ENCODE measurements around the gene IFT81.
"Not testable (repeated sequence)": the region's sequence is repeated elsewhere in the genome, so short reads cannot be mapped to it uniquely, and the experiment has no call there.

Gene IFT81

DNA sequence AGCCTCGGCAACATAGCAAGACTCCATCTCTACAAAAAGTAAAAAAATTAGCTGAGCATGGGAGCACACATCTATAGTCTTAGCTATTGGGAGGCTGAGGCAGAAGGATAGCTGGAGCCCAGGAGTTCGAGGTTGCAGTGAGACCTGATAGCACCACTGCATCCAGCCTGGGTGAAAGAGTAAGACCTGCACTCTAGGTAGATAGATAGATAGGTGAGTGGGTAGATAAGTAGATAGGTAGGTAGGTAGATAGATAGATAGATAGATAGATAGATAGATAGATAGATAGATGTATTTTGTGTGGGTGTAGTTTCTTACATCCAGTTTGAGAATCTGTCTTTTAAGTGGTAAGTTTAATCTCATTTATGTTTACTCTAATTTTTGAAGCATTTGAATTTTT lies 72.8 kb downstream of the IFT81 start:
- DNase-seq (ENCODE audit: low read depth, low spot score): no peak
- Histone ChIP-seq H3K9me3 (ENCODE audit: insufficient read depth, low read length) (peaks cover 15% of the 10 kb centered on the region), H3K4me1 (ENCODE audit: insufficient read depth, insufficient read length) (no peaks in the 10 kb centered on the region), H3K9ac (ENCODE audit: insufficient read length, low read depth) (no peak overlapping the region), H3K36me3 (ENCODE audit: insufficient read depth, insufficient read length, low read length) (peaks cover 22% of the 10 kb centered on the region), H3K27me3 (ENCODE audit: insufficient read depth, insufficient read length) (no peaks in the 10 kb centered on the region), H3K4me3 (ENCODE audit: insufficient read length, low read depth) (no peak overlapping the region)
- TF ChIP-seq YY1 (IDR thresholded peaks at IDR 0.05; ENCODE audit: insufficient read depth, insufficient read length): no peak
- TF ChIP-seq ZNF274 (IDR thresholded peaks at IDR 0.05; ENCODE audit: low read depth, low read length): no peak
- TF ChIP-seq SUZ12 (IDR thresholded peaks at IDR 0.05; ENCODE audit: extremely low read depth, insufficient read depth, insufficient read length): no peak

GRCh38 chr12:110198386-110198785 lies 74.2 kb downstream of the IFT81 start:
- Histone ChIP-seq H3K4me3 (ENCODE audit: insufficient read length, low read depth) (no peak overlapping the region), H3K9me3 (ENCODE audit: insufficient read depth, low read length) (peaks cover 7% of the 10 kb centered on the region), H3K27me3 (ENCODE audit: insufficient read depth, insufficient read length) (no peaks in the 10 kb centered on the region), H3K36me3 (ENCODE audit: insufficient read depth, insufficient read length, low read length) (peaks cover 8% of the 10 kb centered on the region), H3K4me1 (ENCODE audit: insufficient read depth, insufficient read length) (no peaks in the 10 kb centered on the region), H3K9ac (ENCODE audit: insufficient read length, low read depth) (no peak overlapping the region)
- no peak for DNase-seq (ENCODE audit: low read depth, low spot score)
- no peak for TF ChIP-seq YY1 (IDR thresholded peaks at IDR 0.05; ENCODE audit: insufficient read depth, insufficient read length)
- no peak for TF ChIP-seq SUZ12 (IDR thresholded peaks at IDR 0.05; ENCODE audit: extremely low read depth, insufficient read depth, insufficient read length)
- TF ChIP-seq ZNF274 (IDR thresholded peaks at IDR 0.05; ENCODE audit: low read depth, low read length): no peak

DNA sequence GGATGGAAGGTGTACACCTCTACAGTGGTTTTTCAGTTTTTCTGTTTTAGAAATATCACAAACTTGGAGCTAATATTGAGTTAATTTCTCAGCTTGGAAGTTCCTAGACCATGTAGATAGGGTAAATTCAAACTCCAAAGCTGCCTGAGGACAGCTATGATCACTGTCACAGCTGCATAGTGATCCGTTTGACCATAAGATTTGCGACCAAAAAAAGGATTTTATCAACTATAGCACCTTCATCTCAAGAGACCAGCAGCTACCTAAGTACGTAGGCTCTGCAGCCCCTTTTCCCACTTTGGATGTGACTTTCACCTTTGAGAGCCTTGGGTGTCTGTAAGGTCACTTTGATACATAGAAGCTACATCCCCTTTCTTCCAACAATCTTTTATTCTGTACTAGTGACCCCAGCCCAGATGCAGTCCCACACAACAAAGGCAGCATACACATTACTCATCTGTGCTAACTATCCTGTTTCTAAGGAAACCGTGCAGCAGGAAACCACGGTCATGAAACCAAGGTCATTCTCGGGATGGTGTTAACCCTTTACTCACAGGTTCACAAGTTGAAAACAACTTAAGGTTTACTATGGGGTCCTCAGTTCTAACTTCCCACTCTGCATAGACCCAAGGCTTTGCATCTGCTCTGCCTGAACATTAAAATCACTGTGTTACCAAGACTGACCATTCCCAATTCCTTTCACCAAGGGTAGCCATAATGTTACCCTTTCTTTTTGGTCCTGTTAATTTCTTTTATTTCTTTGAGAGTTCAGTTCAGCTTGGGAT lies 75.4 kb downstream of the IFT81 start:
- H3K4me3 ChIP-seq (ENCODE audit: insufficient read length, low read depth): no peak overlapping the region
- H3K4me1 ChIP-seq (ENCODE audit: insufficient read depth, insufficient read length): no peaks in the 10 kb centered on the region
- H3K9ac ChIP-seq (ENCODE audit: insufficient read length, low read depth): no peak overlapping the region
- TF ChIP-seq SUZ12 (IDR thresholded peaks at IDR 0.05; ENCODE audit: extremely low read depth, insufficient read depth, insufficient read length) (no peak), YY1 (IDR thresholded peaks at IDR 0.05; ENCODE audit: insufficient read depth, insufficient read length) (no peak), ZNF274 (IDR thresholded peaks at IDR 0.05; ENCODE audit: low read depth, low read length) (no peak)
- no peaks in the 10 kb centered on the region for H3K9me3 ChIP-seq (ENCODE audit: insufficient read depth, low read length)
- no peaks in the 10 kb centered on the region for H3K27me3 ChIP-seq (ENCODE audit: insufficient read depth, insufficient read length)
- DNase-seq (ENCODE audit: low read depth, low spot score): peak; percentile 40
- peaks cover 10% of the 10 kb centered on the region for H3K36me3 ChIP-seq (ENCODE audit: insufficient read depth, insufficient read length, low read length)

GRCh38 chr12:110200124-110200417 lies 75.9 kb downstream of the IFT81 start:
- Histone ChIP-seq H3K9me3 (ENCODE audit: insufficient read depth, low read length) (no peaks in the 10 kb centered on the region), H3K36me3 (ENCODE audit: insufficient read depth, insufficient read length, low read length) (peaks cover 14% of the 10 kb centered on the region), H3K4me1 (ENCODE audit: insufficient read depth, insufficient read length) (no peaks in the 10 kb centered on the region), H3K4me3 (ENCODE audit: insufficient read length, low read depth) (no peak overlapping the region), H3K27me3 (ENCODE audit: insufficient read depth, insufficient read length) (no peaks in the 10 kb centered on the region), H3K9ac (ENCODE audit: insufficient read length, low read depth) (no peak overlapping the region)
- DNase-seq (ENCODE audit: low read depth, low spot score): no peak
- TF ChIP-seq ZNF274 (IDR thresholded peaks at IDR 0.05; ENCODE audit: low read depth, low read length): no peak
- no peak for TF ChIP-seq YY1 (IDR thresholded peaks at IDR 0.05; ENCODE audit: insufficient read depth, insufficient read length)
- no peak for TF ChIP-seq SUZ12 (IDR thresholded peaks at IDR 0.05; ENCODE audit: extremely low read depth, insufficient read depth, insufficient read length)

- Histone ChIP-seq H3K4me3 (ENCODE audit: insufficient read length, low read depth) (no peak overlapping the region), H3K4me1 (ENCODE audit: insufficient read depth, insufficient read length) (no peaks in the 10 kb centered on the region), H3K9me3 (ENCODE audit: insufficient read depth, low read length) (no peaks in the 10 kb centered on the region), H3K27me3 (ENCODE audit: insufficient read depth, insufficient read length) (no peaks in the 10 kb centered on the region), H3K36me3 (ENCODE audit: insufficient read depth, insufficient read length, low read length) (peaks cover 24% of the 10 kb centered on the region), H3K9ac (ENCODE audit: insufficient read length, low read depth) (no peak overlapping the region)
- DNase-seq (ENCODE audit: low read depth, low spot score): no peak
- TF ChIP-seq ZNF274 (IDR thresholded peaks at IDR 0.05; ENCODE audit: low read depth, low read length) (no peak), SUZ12 (IDR thresholded peaks at IDR 0.05; ENCODE audit: extremely low read depth, insufficient read depth, insufficient read length) (no peak), YY1 (IDR thresholded peaks at IDR 0.05; ENCODE audit: insufficient read depth, insufficient read length) (no peak)
These were observed 77.8 kb downstream of the IFT81 start for GRCh38 chr12:110201995-110202394.

- Histone ChIP-seq H3K27me3 (ENCODE audit: insufficient read depth, insufficient read length) (no peaks in the 10 kb centered on the region), H3K4me3 (ENCODE audit: insufficient read length, low read depth) (no peak overlapping the region), H3K9me3 (ENCODE audit: insufficient read depth, low read length) (no peaks in the 10 kb centered on the region), H3K9ac (ENCODE audit: insufficient read length, low read depth) (no peak overlapping the region), H3K4me1 (ENCODE audit: insufficient read depth, insufficient read length) (no peaks in the 10 kb centered on the region), H3K36me3 (ENCODE audit: insufficient read depth, insufficient read length, low read length) (peaks cover 24% of the 10 kb centered on the region)
- TF ChIP-seq YY1 (IDR thresholded peaks at IDR 0.05; ENCODE audit: insufficient read depth, insufficient read length) (no peak), SUZ12 (IDR thresholded peaks at IDR 0.05; ENCODE audit: extremely low read depth, insufficient read depth, insufficient read length) (no peak), ZNF274 (IDR thresholded peaks at IDR 0.05; ENCODE audit: low read depth, low read length) (no peak)
- DNase-seq (ENCODE audit: low read depth, low spot score): no peak
These were observed 79.4 kb downstream of the IFT81 start for GRCh38 chr12:110203546-110203945.

- no peaks in the 10 kb centered on the region for H3K27me3 ChIP-seq (ENCODE audit: insufficient read depth, insufficient read length)
- DNase-seq (ENCODE audit: low read depth, low spot score): no peak
- no peaks in the 10 kb centered on the region for H3K9me3 ChIP-seq (ENCODE audit: insufficient read depth, low read length)
- no peak overlapping the region for H3K4me3 ChIP-seq (ENCODE audit: insufficient read length, low read depth)
- H3K36me3 ChIP-seq (ENCODE audit: insufficient read depth, insufficient read length, low read length): peaks cover 24% of the 10 kb centered on the region
- TF ChIP-seq ZNF274 (IDR thresholded peaks at IDR 0.05; ENCODE audit: low read depth, low read length) (no peak), YY1 (IDR thresholded peaks at IDR 0.05; ENCODE audit: insufficient read depth, insufficient read length) (no peak), SUZ12 (IDR thresholded peaks at IDR 0.05; ENCODE audit: extremely low read depth, insufficient read depth, insufficient read length) (no peak)
- no peak overlapping the region for H3K9ac ChIP-seq (ENCODE audit: insufficient read length, low read depth)
- H3K4me1 ChIP-seq (ENCODE audit: insufficient read depth, insufficient read length): no peaks in the 10 kb centered on the region
These were observed 81.8 kb downstream of the IFT81 start for GRCh38 chr12:110205931-110206330.

DNA sequence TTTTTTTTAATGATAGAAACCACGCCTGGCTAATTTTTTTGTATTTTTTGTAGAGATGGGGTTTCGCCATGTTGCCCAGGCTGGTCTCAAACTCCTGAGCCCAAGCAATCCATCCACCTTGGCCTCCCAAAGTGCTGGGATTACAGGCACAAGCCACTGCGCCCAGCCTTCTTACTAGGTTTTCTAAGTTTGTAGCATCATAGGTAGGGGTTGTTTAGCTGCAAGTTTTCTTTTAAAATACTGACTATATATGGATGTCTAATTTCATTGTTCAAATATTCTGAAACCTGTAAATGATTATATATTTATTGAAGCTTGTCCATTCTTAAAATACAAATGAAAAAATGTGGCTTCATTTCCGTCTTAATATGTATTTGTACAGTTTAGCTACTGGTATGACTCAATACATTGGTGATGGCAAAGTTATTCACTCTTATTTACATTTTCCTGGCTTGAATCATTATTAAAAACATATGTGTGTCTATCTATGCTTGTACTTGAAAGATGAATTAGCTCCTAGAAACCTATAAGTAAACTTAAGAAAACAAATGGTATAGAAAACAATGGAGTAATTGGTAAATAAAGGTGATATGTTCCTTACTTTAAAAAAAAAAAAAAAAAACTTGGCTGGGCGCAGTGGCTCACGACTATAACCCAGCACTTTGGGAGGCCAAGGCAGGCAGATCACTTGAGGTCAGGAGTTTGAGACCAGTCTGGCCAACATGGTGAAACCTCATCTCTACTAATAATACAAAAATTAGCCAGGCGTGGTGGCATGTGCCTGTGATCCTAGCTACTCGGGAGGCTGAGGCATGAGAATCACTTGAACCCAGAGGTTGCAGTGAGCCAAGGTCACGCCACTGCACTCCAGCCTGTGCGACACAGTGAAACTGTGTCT lies 87.7 kb downstream of the IFT81 start:
- not testable (repeated sequence) for H3K4me3 ChIP-seq (ENCODE audit: insufficient read length, low read depth); DNase-seq (ENCODE audit: low read depth, low spot score); H3K9me3 ChIP-seq (ENCODE audit: insufficient read depth, low read length); H3K4me1 ChIP-seq (ENCODE audit: insufficient read depth, insufficient read length); H3K36me3 ChIP-seq (ENCODE audit: insufficient read depth, insufficient read length, low read length); H3K27me3 ChIP-seq (ENCODE audit: insufficient read depth, insufficient read length); H3K9ac ChIP-seq (ENCODE audit: insufficient read length, low read depth)
